CD4-positive, alpha-beta T cell (primary cell): ENCODE data around the gene NDOR1. TPM values are rescaled to one million over a fixed set of nuclear protein-coding genes. Genes with fewer than 3 reads are reported as not detected.

Source experiments
- ATAC-seq: fragments of 200-7000 bp; cut with Tn5 transposase; one replicate; pipeline ENCODE4 v1.10.0; 2022; ENCODE audit warnings: mild to moderate bottlenecking; ENCODE audit not compliant: poor library complexity
- CTCF ChIA-PET: fragments of 350-600 bp; sonication (Branson Sonifier 250); formaldehyde crosslinking; loops from one replicate; lab custom pipeline; 2021; ENCODE audit warnings: antibody characterized with exemption, inconsistent platforms; lab: Charles Lee
- POLR2A ChIA-PET: fragments of 350-600 bp; sonication (Branson Sonifier 250); formaldehyde crosslinking; loops from one replicate; lab custom pipeline; 2021; ENCODE audit warnings: antibody characterized with exemption, inconsistent platforms; lab: Charles Lee
- DNase-seq, 14 experiments: peaks; one replicate each; pipeline ENCODE4 v3.0.0-alpha.2; 2013 to 2020; ENCODE audit warnings: mixed read lengths in 2 of 14
- H3K27ac ChIP-seq, 2 donors: one replicate each; pipeline versions ENCODE4 v1.5.1 to v1.7.0; 2013; ENCODE audit warnings: low read length in 2 of 2, low read depth in 1 of 2, mild to moderate bottlenecking in 1 of 2
- H3K27me3 ChIP-seq, 2 experiments: 1 replicate in 1 of 2; 2 replicates in 1 of 2; pipeline versions ENCODE4 v1.6.1 to v1.7.0; 2013; ENCODE audit warnings: low read length in 2 of 2, control low read depth in 1 of 2, mild to moderate bottlenecking in 1 of 2, moderate library complexity in 1 of 2; ENCODE audit not compliant: insufficient read depth in 2 of 2, control insufficient read depth in 1 of 2
- H3K36me3 ChIP-seq: one replicate; pipeline ENCODE4 v1.6.1; 2013; ENCODE audit warnings: low read length, control low read depth; ENCODE audit not compliant: insufficient read depth
- H3K4me1 ChIP-seq: one replicate; pipeline ENCODE4 v1.6.1; 2013; ENCODE audit warnings: low read length, control low read depth; ENCODE audit not compliant: insufficient read depth
- H3K4me3 ChIP-seq: one replicate; pipeline ENCODE4 v1.5.1; 2013; ENCODE audit warnings: mild to moderate bottlenecking, low read length, moderate library complexity
- H3K9me3 ChIP-seq, 2 experiments: 1 replicate in 1 of 2; 2 replicates in 1 of 2; pipeline versions ENCODE4 v1.6.1 to v1.7.0; 2013; ENCODE audit warnings: low read length in 2 of 2, mild to moderate bottlenecking in 2 of 2, control low read depth in 1 of 2, moderate library complexity in 1 of 2; ENCODE audit not compliant: control insufficient read depth in 1 of 2, insufficient read depth in 1 of 2
- H3K27ac Mint-ChIP-seq: one replicate; pipeline ENCODE4 v1.8.0; 2020; ENCODE audit warnings: mixed read lengths
- H3K27me3 Mint-ChIP-seq: one replicate; pipeline ENCODE4 v1.8.0; 2021; ENCODE audit warnings: mixed read lengths
- H3K36me3 Mint-ChIP-seq: one replicate; pipeline ENCODE4 v1.8.0; 2021; ENCODE audit warnings: low read depth, mixed read lengths
- H3K4me1 Mint-ChIP-seq: one replicate; pipeline ENCODE4 v1.8.0; 2021; ENCODE audit warnings: low read depth, mixed read lengths
- H3K4me3 Mint-ChIP-seq: one replicate; pipeline ENCODE4 v1.8.0; 2020; ENCODE audit warnings: mild to moderate bottlenecking, mixed read lengths
- H3K9me3 Mint-ChIP-seq: one replicate; pipeline ENCODE4 v1.8.0; 2020; ENCODE audit warnings: mixed read lengths
- intact Hi-C, 2 experiments: fragments of 100-400 bp; cut with DNase I in 1 of 2; cut with micrococcal nuclease in 1 of 2; formaldehyde crosslinking; loops; one replicate each; pipeline versions ENCODE4 v1.15.1 to v1.9.0; 2023 to 2025; cut with DNase I, micrococcal nuclease
- total RNA-seq, 174 experiments: library from RNA in 2 of 174; stranded (reverse) in 2 of 174; gene quantifications; one replicate each; pipeline ENCODE4 v1.2.3 and lab custom pipeline; 2021 to 2026
- TF ChIP-seq, protein P1 (sequence below): fragments of 200-600 bp; IDR thresholded peaks from one replicate; pipeline ENCODE4 v1.8.0; 2022; ENCODE audit warnings: antibody characterized with exemption, mild to moderate bottlenecking

Gene NDOR1
- total RNA-seq, 2 experiments from 2014 or later, result 22.8 to 25.3 TPM

- ChIA-PET POLR2A (no interaction called here), CTCF (no interaction called here)
- TF ChIP-seq, protein P1, sequence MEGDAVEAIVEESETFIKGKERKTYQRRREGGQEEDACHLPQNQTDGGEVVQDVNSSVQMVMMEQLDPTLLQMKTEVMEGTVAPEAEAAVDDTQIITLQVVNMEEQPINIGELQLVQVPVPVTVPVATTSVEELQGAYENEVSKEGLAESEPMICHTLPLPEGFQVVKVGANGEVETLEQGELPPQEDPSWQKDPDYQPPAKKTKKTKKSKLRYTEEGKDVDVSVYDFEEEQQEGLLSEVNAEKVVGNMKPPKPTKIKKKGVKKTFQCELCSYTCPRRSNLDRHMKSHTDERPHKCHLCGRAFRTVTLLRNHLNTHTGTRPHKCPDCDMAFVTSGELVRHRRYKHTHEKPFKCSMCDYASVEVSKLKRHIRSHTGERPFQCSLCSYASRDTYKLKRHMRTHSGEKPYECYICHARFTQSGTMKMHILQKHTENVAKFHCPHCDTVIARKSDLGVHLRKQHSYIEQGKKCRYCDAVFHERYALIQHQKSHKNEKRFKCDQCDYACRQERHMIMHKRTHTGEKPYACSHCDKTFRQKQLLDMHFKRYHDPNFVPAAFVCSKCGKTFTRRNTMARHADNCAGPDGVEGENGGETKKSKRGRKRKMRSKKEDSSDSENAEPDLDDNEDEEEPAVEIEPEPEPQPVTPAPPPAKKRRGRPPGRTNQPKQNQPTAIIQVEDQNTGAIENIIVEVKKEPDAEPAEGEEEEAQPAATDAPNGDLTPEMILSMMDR, result no peak
- peaks cover 62 to 65% of the 10 kb centered on the region in 2 experiments for H3K27me3 ChIP-seq
- no peak overlapping the region for H3K4me3 Mint-ChIP-seq
- H3K27ac Mint-ChIP-seq, result no peak overlapping the region
- H3K9me3 ChIP-seq, result peaks cover 0 to 35% of the 10 kb centered on the region in 2 experiments
- peaks cover 12% of the 10 kb centered on the region for H3K4me1 Mint-ChIP-seq
- ATAC-seq (no peak), DNase-seq (no peak)
- no peaks in the 10 kb centered on the region for H3K36me3 ChIP-seq
- no peaks in the 10 kb centered on the region for H3K36me3 Mint-ChIP-seq
- peaks cover 33% of the 10 kb centered on the region for H3K4me1 ChIP-seq
- H3K27ac ChIP-seq, result no peak overlapping the region
- intact Hi-C loops, result no loop called here
- peaks cover 67% of the 10 kb centered on the region for H3K27me3 Mint-ChIP-seq
- H3K4me3 ChIP-seq, result no peak overlapping the region
- H3K9me3 Mint-ChIP-seq, result no peaks in the 10 kb centered on the region
These were observed 45.5 kb upstream of the NDOR1 start for GRCh38 chr9:137160054-137160425.

DNA sequence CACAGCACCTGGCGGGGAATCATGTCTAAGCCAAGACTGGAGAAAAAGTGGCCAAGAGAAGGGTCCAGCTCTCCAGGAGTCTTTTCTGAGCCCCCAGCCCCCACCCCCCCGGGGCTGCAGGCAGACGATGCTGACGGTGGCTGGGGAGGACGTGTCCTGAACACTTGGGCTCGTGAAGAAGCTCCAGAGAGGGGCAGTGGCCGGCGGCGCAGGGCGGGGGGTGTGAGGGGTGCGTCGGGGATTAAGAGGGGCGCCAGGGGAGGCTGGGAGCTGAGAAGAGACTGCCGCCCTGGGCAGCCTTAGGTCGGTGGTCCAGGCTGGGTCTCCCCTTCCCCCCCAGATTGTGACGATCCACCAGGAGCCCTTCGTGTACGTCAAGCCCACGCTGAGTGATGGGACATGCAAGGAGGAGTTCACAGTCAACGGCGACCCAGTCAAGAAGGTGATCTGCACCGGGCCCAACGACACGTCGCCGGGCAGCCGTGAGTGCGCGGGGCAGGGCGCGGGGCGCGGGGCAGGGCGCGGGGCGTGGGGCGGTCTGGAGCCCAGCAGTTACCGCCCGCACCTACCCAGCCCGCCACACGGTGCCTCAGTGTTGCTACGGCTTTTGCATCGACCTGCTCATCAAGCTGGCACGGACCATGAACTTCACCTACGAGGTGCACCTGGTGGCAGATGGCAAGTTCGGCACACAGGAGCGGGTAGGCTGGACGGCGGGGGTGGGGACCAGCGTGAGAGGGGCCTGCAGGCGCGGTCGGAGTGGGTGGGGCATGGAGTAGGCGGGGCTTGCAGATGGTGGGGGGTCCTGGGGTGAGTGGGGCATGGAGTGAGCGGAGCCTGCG lies 44.6 kb upstream of the NDOR1 start:
- Histone ChIP-seq H3K27me3 (peaks cover 66 to 67% of the 10 kb centered on the region in 2 experiments), H3K27ac (no peak overlapping the region), H3K9me3 (peaks cover 0 to 44% of the 10 kb centered on the region in 2 experiments), H3K4me3 (no peak overlapping the region), H3K36me3 (no peaks in the 10 kb centered on the region), H3K4me1 (peaks cover 33% of the 10 kb centered on the region)
- DNase-seq (peak in 2 of 14 experiments; percentile 17 to 43), ATAC-seq (no peak)
- intact Hi-C loops, result no loop called here
- POLR2A ChIA-PET, result no interaction called here
- peaks cover 70% of the 10 kb centered on the region for H3K27me3 Mint-ChIP-seq
- H3K4me3 Mint-ChIP-seq, result no peak overlapping the region
- no peaks in the 10 kb centered on the region for H3K9me3 Mint-ChIP-seq
- no peaks in the 10 kb centered on the region for H3K36me3 Mint-ChIP-seq
- H3K4me1 Mint-ChIP-seq, result peaks cover 12% of the 10 kb centered on the region
- TF ChIP-seq, protein P1, result no peak
- CTCF ChIA-PET, result no interaction called here
- no peak overlapping the region for H3K27ac Mint-ChIP-seq

GRCh38 chr9:137161558-137162486 lies 43.7 kb upstream of the NDOR1 start:
- H3K36me3 ChIP-seq, result no peaks in the 10 kb centered on the region
- intact Hi-C loops, result no loop called here
- H3K27ac ChIP-seq, result no peak overlapping the region
- CTCF ChIA-PET, result no interaction called here
- H3K9me3 ChIP-seq, result peaks cover 0 to 46% of the 10 kb centered on the region in 2 experiments
- DNase-seq, result no peak
- TF ChIP-seq, protein P1, result no peak
- H3K27ac Mint-ChIP-seq, result no peak overlapping the region
- H3K4me1 ChIP-seq, result peaks cover 24% of the 10 kb centered on the region
- no peak overlapping the region for H3K4me3 ChIP-seq
- POLR2A ChIA-PET, result no interaction called here
- H3K4me3 Mint-ChIP-seq, result no peak overlapping the region
- ATAC-seq, result no peak
- H3K27me3 ChIP-seq, result peaks cover 66 to 76% of the 10 kb centered on the region in 2 experiments
- H3K9me3 Mint-ChIP-seq, result no peaks in the 10 kb centered on the region
- H3K4me1 Mint-ChIP-seq, result peaks cover 12% of the 10 kb centered on the region
- H3K36me3 Mint-ChIP-seq, result no peaks in the 10 kb centered on the region
- H3K27me3 Mint-ChIP-seq, result peaks cover 71% of the 10 kb centered on the region
